GM21825 (cell line): ENCODE data around the gene PRKAR1B.

Experiments used
- ATAC-seq: cut with Tn5 transposase; IDR thresholded peaks from one replicate; pipeline ENCODE4 v1.9.1; 2021; ENCODE audit warnings: mild to moderate bottlenecking, moderate library complexity; ENCODE audit not compliant: unreplicated experiment

PRKAR1B gene

DNA sequence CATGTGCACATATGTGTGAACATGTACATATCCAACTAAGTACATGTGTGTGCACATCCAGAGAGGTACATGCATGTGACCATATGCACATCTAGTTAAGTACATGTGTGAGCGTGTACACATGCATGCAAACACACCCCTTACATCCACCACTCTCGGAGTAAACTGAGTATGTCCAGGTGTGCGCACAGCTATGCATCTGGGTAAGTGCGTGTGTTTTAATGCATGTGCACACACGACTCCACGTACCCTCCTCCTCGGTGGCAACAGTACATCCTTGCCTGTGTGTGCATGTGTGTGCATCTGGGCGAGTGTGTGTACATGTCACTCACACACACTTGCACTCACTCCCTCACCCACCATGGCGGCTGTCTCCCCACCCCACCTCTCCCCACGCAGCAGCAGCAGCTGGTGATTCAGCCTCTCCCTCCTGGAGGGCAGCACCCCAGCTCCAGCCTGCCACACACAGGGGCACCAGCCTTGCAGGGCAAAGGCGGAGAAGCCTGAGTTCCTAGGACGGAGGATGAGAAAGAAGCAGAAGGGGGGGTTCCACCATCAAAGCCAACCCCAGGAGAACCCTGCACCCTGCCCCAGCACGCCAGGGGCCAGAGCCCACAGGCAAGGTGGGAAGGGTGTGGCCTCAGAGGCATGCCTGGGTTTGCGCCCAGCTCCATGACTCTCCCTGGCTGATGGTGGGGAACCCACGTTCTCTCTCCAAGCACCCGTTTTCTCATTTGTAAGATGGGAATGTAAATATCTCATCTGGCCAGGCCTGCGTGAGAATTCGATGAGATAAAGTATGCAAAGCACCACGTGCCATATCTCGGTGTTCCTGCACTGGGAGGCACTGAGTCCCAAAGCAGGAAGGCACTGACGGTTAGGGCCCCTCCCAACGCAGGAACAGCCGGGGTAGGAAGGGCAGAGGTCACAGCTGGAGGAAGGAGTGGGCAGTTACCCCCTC, 28.3 kb downstream of the PRKAR1B start:
- no peak for ATAC-seq

DNA sequence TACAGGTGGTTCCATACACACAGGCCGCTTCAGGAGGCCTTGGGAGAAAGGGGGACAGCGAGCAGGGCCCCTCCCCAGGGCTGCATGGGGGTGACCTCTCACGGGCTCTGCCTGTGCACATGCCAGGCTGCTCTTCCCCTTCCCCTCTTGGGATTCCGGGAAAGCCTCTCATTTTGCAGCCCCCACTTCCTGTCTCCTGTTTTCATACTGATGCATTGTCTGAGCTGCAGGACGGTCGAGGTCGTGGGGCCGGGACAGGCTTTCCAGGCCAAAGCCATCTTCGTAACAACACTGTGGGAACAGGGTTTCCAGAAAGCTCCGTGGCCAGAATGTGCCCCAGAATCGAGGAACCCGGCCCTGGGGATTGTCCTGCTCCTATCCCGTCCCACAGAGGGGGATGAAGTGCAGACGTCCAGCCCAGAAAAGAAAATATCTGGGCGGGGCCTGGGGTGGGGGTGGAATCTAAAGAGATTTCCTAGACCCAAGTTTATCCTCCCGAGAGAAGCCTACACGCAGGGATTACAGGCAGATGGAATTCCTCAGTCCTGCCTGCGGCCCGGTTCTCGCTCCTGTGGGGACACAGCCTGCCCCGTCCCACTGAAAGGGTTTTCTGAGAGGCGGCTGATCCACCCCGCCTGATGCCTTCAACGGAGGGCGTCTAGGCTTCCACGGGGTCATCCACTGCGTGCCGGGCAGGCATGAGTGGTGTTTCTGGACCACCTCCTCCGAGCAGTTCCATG, 30.1 kb downstream of the PRKAR1B start:
- no peak for ATAC-seq

DNA sequence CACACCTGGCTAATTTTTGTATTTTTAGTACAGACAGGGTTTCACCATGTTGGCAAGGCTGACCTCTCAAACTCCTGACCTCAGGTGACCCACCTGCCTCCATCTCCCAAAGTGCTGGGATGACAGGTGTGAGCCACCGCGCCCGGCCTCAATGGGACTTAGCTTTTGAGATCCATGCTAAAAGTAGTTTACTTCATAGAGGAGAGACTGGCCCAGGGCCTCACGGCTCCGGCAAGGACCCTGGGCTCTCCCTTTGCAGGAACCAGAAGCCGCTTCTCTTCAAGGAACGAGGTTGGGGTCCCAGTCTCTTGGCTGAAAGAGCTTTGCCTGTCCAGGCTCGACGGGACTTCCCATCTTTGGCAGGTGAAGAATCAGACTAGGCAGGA, 30.7 kb downstream of the PRKAR1B start:
- ATAC-seq: no peak

DNA sequence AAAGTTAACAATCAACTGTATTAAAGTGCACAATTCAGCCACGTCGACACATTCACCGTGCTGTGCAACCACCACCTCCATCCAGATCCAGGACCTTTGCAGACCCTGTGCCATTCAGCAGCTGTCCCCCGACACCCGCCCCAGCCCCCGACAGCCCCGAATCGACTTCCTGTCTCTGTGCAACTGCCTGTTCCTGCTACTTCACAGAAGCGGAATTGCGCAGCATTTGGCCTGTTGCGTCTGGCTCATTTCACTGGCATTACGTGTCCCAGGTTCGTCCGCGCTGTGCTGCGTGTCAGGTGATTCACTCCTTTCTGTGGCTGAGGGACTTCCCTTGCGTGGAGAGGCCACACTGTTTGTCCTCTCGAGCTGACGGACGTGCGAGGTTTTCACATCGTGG, 33.8 kb downstream of the PRKAR1B start:
- ATAC-seq: no peak

DNA sequence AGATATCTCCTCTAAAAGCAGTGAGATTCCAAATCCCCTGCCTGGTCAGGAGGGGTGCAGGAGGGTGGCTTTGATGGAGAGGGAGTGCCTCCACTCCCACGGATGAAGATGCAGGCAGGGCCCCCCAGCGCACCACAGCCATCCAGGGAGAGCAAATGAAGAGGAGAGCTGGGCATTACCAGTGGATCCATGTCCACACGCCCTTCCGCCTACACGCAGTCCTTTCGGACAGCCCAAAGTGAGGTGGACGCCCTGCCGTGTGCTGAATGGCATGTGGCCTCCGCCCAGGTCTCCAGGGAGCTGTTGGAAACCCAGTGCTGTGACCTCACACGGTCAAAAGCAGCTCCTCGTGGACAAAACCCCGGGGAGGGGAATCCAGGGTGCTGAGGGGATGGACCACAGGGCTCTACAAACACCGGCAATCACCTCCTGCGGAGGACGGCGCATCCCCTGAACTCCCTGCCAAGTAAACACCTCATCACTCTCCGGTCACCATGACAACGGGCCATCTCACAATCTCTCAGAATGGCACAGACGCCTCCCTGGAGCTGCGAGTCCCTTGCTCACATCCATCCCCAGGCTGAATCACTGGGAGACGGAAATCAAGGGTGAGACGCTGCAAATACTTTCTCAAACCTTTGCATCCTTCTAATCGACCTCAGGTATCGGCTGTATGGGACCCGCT, 35.6 kb downstream of the PRKAR1B start:
- no peak for ATAC-seq

DNA sequence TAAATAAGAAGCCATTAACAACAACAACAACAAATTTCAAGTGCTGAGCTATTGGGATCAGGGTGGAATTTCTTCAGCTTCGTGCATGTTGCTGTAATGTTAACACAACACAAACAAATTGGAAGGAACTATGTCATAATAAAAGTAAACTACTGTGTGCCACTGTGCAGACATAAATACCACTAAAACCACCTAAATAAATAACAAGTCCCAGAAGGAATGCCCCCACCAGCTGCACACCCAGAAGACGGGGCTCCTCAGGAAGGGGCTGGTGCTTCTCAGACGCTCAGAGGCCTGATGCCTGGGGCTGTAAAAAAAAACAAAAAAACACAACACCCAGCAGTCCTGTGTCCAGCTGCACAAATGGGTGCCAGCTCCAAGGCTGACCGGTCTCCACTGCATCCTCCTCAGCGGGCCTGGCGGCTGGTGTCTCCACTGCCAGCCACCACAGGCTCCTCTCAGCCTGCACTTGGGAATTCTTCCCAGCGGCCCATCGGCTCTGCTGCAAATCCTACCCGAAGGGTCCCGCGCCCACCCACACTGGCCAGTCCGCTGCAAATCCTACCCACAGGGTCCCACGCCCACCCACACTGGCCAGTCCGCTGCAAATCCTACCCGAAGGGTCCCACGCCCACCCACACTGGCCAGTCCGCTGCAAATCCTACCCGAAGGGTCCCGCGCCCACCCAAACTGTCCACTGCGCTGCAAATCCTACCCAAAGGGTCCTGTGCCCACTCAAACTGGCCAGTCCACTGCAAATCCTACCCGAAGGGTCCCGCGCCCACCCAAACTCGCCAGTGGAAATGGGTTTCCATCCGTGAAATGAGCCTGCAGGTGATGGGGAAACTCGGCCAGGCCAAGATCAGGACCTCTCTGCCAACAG, 36.4 kb downstream of the PRKAR1B start:
- ATAC-seq: no peak

DNA sequence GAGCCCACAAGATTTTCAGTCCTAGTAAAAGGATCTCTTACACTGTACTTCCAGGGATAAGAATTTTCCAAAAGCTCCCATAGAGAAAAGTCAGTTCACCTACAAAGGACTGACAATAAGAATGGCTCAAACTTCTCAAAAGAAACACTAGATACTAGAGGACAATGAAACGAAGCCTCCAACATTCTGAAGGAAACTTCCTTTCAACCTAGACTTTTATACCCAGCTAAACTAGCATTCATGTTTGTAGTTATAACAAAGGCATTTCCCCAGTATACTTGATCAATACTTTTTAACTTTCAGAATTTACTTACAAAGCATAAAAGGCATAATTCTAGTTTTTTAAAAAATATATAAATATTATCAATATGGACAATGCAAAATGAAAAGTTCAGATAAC, 41.5 kb downstream of the PRKAR1B start:
- no peak for ATAC-seq

DNA sequence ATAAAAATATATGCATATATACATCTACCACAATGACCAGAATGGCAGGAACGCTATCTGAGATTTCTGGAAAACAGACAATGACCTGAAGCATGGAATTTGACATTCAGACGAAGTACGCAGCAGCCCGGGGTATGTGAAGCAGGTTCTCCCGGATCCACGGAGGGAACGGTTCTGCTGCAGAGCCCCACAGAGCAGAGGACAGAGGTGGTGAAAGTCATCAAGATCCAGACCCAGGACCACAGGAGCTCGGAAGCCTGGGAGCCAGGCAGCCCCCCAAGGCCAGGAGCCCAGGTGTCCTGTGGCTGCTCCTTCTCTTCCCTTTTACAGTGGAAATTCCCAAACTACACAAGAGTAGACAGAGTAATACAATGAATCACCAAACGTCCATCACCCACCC, 42.7 kb downstream of the PRKAR1B start:
- no peak for ATAC-seq

DNA sequence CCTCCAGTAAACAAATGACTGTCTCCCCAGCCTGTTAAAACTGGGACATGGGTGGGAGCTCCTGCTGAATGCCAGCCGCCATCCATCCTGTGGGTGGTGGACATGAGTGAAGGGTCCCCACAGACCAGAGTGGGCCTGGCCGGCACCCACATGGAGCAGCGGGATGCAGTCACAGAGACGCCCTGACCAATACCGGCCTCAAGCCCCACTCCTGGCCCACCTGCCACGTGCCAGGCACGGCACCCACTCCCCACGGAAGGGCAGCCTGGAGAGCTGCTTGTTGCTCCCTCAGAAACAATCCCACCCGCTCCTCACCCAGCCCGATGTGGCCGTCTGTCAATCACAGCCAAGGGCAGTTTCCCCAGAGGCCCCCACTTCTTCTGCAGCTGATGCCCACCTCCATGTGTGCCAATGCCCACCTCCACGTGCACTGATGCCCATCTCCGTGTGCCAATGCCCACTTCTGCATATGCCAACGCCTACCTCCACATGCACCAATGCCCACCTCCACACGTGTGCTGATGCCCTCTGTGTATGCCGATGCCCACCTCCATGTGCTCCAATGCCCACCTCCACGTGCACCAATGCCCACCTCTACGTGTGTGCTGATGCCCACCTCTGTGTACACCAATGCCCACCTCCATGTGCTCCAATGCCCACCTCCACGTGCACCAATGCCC, 43.4 kb downstream of the PRKAR1B start:
- ATAC-seq: no peak

DNA sequence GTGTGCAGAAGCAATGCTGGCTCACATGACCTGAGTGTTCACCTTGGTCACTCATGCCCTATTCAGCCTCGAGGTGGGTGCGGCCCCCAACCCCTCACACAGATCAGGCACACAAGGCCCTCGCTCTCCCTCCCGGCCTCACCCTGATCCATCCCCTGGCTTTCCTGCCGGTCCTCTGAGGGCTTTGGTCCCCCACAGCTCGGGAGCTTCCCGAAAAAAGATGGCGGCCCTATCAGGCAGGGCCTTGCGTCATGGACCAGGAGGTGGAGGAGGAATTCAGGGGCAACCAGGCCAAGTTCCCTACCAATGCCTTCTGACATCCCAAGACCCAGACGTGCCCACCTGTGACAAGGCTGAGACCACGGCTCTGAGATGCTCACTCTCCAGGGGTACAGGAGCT, 44.3 kb downstream of the PRKAR1B start:
- ATAC-seq: no peak

DNA sequence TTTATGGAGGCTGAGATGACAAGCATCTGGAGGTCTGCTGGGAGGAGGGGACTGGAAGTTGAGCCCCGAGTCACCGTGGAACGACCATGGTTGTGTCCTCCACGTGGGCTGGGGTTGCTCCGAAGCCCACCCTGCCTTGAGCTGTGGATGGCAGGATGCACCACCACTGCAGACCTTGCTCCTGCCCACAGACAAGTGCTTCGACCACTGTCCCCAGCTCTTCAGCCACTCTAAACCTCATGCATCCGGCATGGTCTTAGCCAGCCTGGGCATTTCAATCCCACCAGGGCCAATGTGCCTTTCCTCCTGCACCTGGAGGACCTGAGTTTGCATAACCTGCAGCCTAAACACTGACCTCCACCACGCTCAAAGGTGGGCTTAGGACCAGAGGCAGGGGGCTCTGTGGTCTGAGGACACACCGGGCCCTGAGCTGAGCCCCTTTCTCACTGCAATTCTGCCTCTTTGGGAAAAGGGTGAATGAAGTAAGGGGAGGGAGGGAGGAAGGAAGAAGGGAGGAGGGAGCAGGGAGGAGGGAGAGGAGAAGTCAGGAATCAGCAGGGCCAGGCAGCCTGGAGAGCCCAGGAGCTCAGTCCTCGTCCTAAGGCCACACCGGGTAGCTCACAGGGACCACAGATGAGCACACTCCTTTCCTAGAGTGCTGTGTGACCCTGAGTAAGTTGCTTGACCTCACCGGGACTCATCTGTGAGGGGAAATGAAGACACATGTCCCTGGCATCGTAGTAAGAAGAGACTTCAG, 45.4 kb downstream of the PRKAR1B start:
- no peak for ATAC-seq

DNA sequence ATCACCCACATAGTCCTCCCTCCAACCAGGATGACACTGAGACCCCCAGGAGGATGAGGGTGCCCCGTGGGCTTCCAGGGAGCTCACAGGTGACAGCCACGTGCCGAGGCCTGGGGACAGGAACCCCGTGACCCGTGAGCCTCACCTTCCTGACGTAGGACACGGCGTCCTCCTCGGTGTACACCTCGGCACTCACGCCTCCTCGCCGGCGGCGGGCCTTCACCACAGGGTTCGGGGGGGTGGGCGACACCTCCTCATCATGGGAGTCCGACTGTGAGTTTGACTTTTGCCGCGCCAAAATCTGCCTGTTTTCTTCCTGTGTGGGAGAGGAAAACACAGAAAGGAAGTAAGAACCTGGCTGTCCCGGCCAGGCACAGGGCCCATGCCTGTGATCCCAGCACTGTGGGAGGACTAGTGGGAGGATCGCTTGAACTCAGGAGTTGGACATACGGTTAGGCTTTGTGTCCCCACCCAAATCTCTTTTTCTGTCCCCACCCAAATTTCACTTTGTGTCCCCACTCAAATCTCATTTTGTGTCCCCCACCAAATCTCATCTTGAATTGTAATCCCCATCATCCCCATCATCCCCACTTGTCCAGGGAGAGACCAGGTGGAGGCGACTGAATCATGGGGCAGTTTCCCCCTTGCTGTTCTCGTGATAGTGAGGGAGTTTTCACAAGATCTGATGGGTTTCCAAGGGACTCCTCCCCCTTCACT, 46.5 kb downstream of the PRKAR1B start:
- ATAC-seq: no peak

DNA sequence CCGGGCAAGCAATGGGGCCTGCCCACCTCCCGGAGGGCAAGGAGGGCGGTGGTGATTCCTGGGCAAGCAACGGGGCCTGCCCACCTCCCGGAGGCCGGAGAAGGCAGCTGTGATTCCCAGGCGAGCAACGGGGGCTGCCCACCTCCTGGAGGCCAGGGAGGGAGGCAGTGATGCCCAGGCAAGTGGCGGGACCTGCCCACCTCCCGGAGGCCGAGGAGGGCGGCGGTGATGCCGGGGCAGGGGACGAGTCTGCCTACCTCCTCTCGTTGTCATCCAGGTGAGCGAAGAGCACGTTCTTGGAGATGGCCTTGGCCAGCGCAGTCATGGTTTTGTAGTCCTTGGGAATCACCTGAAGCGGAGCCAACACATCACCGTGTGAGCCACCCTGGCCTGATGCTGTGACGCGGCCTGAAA, 50.1 kb downstream of the PRKAR1B start:
- no peak for ATAC-seq

DNA sequence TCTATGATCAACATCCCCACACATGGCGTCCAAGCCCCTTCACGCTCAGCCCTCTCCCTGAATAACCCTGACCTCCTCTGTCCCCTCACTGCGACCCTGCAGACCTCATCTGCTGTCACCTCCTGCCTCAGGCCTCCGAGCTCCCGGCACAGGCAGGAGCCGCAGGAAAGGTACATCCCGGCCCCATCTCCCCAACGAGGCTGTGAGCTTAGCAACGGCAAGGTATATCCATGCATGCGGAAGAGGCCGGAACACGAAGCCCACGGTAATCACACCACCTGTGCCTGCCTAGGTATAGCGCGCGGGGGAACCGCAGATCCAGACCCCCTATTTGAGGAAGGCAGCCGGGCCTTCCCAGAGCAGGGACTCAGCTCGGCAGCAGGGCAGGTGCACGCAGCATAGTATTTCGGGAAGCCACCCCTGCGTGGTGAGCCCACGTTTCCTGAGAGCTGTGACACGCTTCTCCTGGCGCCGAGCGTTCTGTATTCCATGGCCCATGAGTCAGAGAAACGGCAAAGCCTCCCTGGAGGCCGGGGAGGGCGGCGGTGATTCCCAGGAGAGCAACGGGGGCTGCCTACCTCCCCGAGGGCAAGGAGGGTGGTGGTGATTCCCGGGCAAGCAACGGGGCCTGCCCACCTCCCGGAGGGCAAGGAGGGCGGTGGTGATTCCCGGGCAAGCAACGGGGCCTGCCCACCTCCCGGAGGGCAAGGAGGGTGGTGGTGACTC, 50.7 kb downstream of the PRKAR1B start:
- ATAC-seq: no peak

DNA sequence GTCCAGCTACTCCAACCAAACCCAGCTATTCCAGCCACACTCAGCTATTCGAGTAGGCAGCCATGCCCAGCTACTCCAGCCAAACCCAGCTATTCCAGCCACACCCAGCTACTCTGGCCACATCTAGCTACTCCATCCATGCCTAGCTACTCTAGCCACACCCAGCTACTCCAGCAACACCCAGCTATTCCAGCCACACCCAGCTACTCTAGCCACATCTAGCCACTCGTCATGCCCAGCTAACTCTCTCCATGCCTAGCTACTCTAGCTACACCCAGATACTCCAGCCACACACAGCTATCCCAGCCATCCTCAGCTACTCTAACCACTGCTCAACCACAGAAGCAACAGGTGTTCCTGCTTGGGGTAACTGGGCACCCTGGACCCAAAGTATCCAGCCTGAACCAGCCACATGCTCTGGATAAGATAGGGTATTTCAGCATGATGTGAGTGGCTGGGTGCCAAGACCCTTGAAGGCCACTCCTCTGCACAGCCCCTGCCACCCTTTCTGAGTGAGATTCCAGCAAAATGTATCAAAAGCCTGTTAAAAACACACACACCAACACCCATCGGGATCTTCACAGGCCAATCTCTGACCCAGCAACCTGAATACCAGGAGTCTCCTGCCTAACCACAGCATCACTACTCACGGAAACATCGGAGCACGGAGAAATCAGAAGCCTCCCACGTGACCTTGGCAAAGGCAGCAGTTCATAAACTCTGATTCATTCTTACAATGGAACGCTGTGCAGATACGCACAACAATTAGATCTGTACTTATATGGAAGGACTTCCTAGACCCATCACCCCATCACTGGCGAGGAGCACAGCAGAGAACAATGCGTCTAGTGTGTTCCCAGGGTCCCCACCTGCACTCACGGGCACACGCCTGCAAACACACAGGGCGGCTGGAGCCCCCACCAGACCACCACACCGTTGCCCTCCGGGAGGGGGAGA, 52.3 kb downstream of the PRKAR1B start:
- ATAC-seq: no peak

DNA sequence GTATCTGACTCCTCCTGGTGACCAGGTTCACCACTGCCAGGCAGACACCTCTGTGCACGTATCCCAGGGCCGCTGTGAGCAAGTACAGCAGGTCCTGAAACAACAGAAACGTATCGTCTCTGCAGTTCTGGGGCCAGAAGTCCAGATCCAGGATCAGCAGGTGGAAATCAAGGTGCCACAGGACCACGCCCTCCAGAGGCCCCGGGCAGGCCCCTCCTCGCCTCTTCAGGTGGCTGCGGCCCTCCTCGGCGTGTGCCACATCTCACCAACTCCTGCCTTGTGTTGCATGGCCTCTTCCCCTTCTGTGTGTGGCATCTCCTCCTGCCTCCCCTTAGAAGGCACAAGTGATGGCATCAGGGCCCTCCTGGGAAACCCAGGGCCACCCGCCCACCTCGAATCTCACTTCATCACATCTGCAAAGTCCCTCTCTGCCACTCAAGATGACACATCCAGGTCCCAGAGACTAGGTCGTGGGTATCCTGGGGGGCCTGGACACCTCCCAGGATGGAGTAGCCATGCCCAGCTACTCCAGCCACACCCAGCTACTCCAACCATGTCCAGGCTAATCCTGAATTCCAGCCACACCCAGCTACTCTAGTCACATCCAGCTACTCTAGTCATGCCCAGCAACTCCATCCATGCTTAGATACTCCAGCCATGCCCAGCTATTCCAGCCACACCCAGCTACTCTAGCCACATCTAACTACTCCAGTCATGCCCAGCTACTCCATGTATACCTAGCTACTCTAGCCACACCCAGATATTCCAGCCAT, 53.2 kb downstream of the PRKAR1B start:
- ATAC-seq: no peak
